HepG2 (cell line): Measurements from ENCODE around the gene COASY. TPM values are rescaled to one million over a fixed set of nuclear protein-coding genes. Genes with fewer than 3 reads are reported as not detected.

Experiments used
- BCL3 ChIP-seq: sonication (generic); formaldehyde crosslinking; IDR thresholded peaks from 2 replicates; pipeline ENCODE4 v1.5.1; 2020; ENCODE audit warnings: mild to moderate bottlenecking, missing genetic modification reagents, moderate library complexity
- ELK4 ChIP-seq: sonication (generic); formaldehyde crosslinking; IDR thresholded peaks from 2 replicates; pipeline ENCODE4 v1.9.0; 2021; ENCODE audit warnings: missing genetic modification reagents, borderline replicate concordance
- FLYWCH1 ChIP-seq: sonication (generic); formaldehyde crosslinking; IDR thresholded peaks from 2 replicates; pipeline ENCODE4 v1.8.1; 2023; ENCODE audit warnings: mild to moderate bottlenecking, missing genetic modification reagents
- GABPA ChIP-seq, 2 experiments: IDR thresholded peaks; 2 replicates each; pipeline ENCODE4 v1.6.1; 2011 to 2016; ENCODE audit warnings: low read depth in 2 of 2, low read length in 1 of 2, missing biosample characterization in 1 of 2, missing genetic modification characterization in 1 of 2
- IKZF1 ChIP-seq: fragments of 450-650 bp; IDR thresholded peaks from 2 replicates; pipeline ENCODE4 v1.7.1; 2016
- JUNB ChIP-seq: sonication (generic); formaldehyde crosslinking; IDR thresholded peaks from 2 replicates; pipeline ENCODE4 v1.8.0; 2022; ENCODE audit warnings: missing genetic modification reagents, mild to moderate bottlenecking, borderline replicate concordance
- NFYB ChIP-seq: sonication (generic); formaldehyde crosslinking; IDR thresholded peaks from 2 replicates; pipeline ENCODE4 v1.4.0; 2020; ENCODE audit warnings: missing genetic modification reagents
- PATZ1 ChIP-seq: sonication (generic); formaldehyde crosslinking; IDR thresholded peaks from 2 replicates; pipeline ENCODE4 v1.4.0; 2020; ENCODE audit warnings: missing genetic modification reagents
- REXO4 ChIP-seq: sonication (generic); formaldehyde crosslinking; IDR thresholded peaks from 2 replicates; pipeline ENCODE4 v1.8.0; 2022; ENCODE audit warnings: missing genetic modification reagents, mild to moderate bottlenecking, borderline replicate concordance
- THRA ChIP-seq: sonication (generic); formaldehyde crosslinking; IDR thresholded peaks from 2 replicates; pipeline ENCODE4 v1.4.0; 2020; ENCODE audit warnings: missing genetic modification reagents, borderline replicate concordance
- ZIK1 ChIP-seq: sonication (generic); formaldehyde crosslinking; IDR thresholded peaks from 2 replicates; pipeline ENCODE4 v1.5.0; 2020; ENCODE audit warnings: mild to moderate bottlenecking, low read depth, missing genetic modification reagents, borderline replicate concordance
- ZNF121 ChIP-seq: sonication (generic); formaldehyde crosslinking; IDR thresholded peaks from 2 replicates; pipeline ENCODE4 v1.5.0; 2020; ENCODE audit warnings: mild to moderate bottlenecking, missing genetic modification reagents
- ZNF572 ChIP-seq: sonication (generic); formaldehyde crosslinking; IDR thresholded peaks from 2 replicates; pipeline ENCODE4 v1.5.1; 2020; ENCODE audit warnings: mild to moderate bottlenecking, missing genetic modification reagents
- polyA plus RNA-seq, 8 experiments: library from polyadenylated mRNA; depleted of rRNA in 3 of 8; stranded (reverse) in 7 of 8; unstranded in 1 of 8; fragments of >200 nt; fragmentation: Illumina TruSeq in 4 of 8; extraction: Trizol in 4 of 8; gene quantifications; 2 replicates each; pipeline versions ENCODE4 v1.2.1 to v1.2.3, GENCODE V29; 2011 to 2016; ENCODE audit warnings: low read depth in 4 of 8, missing spikeins in 1 of 8, mixed read lengths in 1 of 8; ENCODE audit not compliant: insufficient read depth in 1 of 8
- total RNA-seq, 5 experiments: library from RNA; depleted of rRNA; stranded (reverse); fragments of >200 nt; fragmentation: Illumina TruSeq; extraction: Trizol; gene quantifications; 2 replicates each; pipeline ENCODE4 v1.2.3, GENCODE V29; 2016; ENCODE audit warnings: low read depth in 1 of 5

COASY gene
- total and polyA plus RNA-seq, 2 of the 13 experiments (the other 11 are each of a cell fraction or from before 2014, with no cell fraction given): 90.7 to 125 TPM

- TF ChIP-seq THRA (CRISPR knock-in tag) (peak; percentile 57; the same call in 1 of the 2 replicates), NFYB (peak; percentile 40; the same call in 1 of the 2 replicates), ZNF572 (CRISPR knock-in tag) (no peak), JUNB (CRISPR knock-in tag) (peak; percentile 94; the same call in 1 of the 2 replicates), GABPA (IDR thresholded peaks at IDR 0.05; ENCODE audit: low read depth, low read length) (no peak), GABPA (CRISPR knock-in tag; IDR thresholded peaks at IDR 0.05; ENCODE audit: low read depth) (peak; percentile 74), ELK4 (CRISPR knock-in tag) (no peak), IKZF1 (no peak), PATZ1 (CRISPR knock-in tag) (peak; percentile 21; the same call in 1 of the 2 replicates), ZNF121 (CRISPR knock-in tag) (peak; percentile 56; the same call in 1 of the 2 replicates), BCL3 (CRISPR knock-in tag) (peak; percentile 72), REXO4 (CRISPR knock-in tag) (no peak), ZIK1 (0 out of 2 replicates have a peak, but pooled peaks have one; percentile 40), FLYWCH1 (CRISPR knock-in tag) (no peak)
These were observed 20.7 kb upstream of the COASY start (continued) for GRCh38 chr17:42541041-42541833.
